Keratinocyte (primary cell): ENCODE results near the gene LRBA.

Experiments used
- CTCF ChIP-seq, 3 experiments: IDR thresholded peaks in 1 of 3; conservative IDR thresholded peaks in 1 of 3; optimal IDR thresholded peaks in 1 of 3; 2 replicates in 2 of 3; 3 replicates in 1 of 3; pipeline versions ENCODE3 to v1.5.1; 2011; ENCODE audit warnings: low read length in 3 of 3, mild to moderate bottlenecking in 3 of 3, moderate library complexity in 2 of 3, control low read depth in 1 of 3, inconsistent platforms in 1 of 3; ENCODE audit not compliant: insufficient read depth in 2 of 3; ENCODE audit errors: extremely low read depth in 1 of 3
- EZH2 ChIP-seq: IDR thresholded peaks from one replicate; pipeline ENCODE4 v1.6.1; 2012; ENCODE audit warnings: inconsistent platforms, mild to moderate bottlenecking, low read length, moderate library complexity

- TF ChIP-seq CTCF (optimal IDR thresholded peaks at IDR 0.05 in 1 of 3, IDR thresholded peaks at IDR 0.05 in 1 of 3, conservative IDR thresholded peaks at IDR 0.05 in 1 of 3; ENCODE audit: extremely low read depth in 1 of 3, insufficient read depth in 2 of 3, low read length in 3 of 3) (no peak), EZH2 (no peak)
Measured at GRCh38 chr4:150952167-150952845, 62.8 kb downstream of the LRBA start.
